T-cell (primary cell): ENCODE measurements around the gene RERE. TPM values are rescaled to one million over a fixed set of nuclear protein-coding genes. Genes with fewer than 3 reads are reported as not detected.

Source experiments
- ATAC-seq, 4 experiments: fragments of 200-7000 bp in 3 of 4; fragments of 150-1000 bp in 1 of 4; cut with Tn5 transposase; replicated peaks in 1 of 4; 1 replicate in 3 of 4; 2 replicates in 1 of 4; pipeline ENCODE4 v1.10.0; 2021; ENCODE audit warnings: moderate library complexity in 3 of 4, mild to moderate bottlenecking in 2 of 4, moderate number of reproducible peaks in 1 of 4
- CTCF ChIA-PET, 2 donors: fragments of 300-600 bp; sonication (Branson Sonifier 250); formaldehyde crosslinking; loops; one replicate each; lab custom pipeline; 2022; ENCODE audit warnings: antibody characterized with exemption in 2 of 2; lab: Charles Lee
- POLR2A ChIA-PET, 2 donors: fragments of 300-600 bp; sonication (Branson Sonifier 250); formaldehyde crosslinking; loops; one replicate each; lab custom pipeline; 2022; ENCODE audit warnings: antibody characterized with exemption in 2 of 2; lab: Charles Lee
- DNase-seq, 35 experiments: peaks; one replicate each; pipeline versions ENCODE4 v3.0.0 to v3.0.0-alpha.2; 2013 to 2023
- H3K27ac ChIP-seq: one replicate; pipeline ENCODE4 v1.5.1; 2013; ENCODE audit warnings: low read length
- H3K27me3 ChIP-seq, 2 experiments: replicated peaks in 1 of 2; 1 replicate in 1 of 2; 2 replicates in 1 of 2; pipeline versions ENCODE4 v1.6.1 to v1.7.0; 2013; ENCODE audit warnings: low read length in 1 of 2, mixed read lengths in 1 of 2; ENCODE audit not compliant: control insufficient read depth in 2 of 2, insufficient read depth in 2 of 2; ENCODE audit errors: extremely low read depth in 1 of 2
- H3K36me3 ChIP-seq, 2 donors: 1 replicate in 1 of 2; 2 replicates in 1 of 2; pipeline versions ENCODE4 v1.6.1 to v1.7.0; 2013; ENCODE audit warnings: low read length in 1 of 2; ENCODE audit not compliant: control insufficient read depth in 2 of 2, insufficient read depth in 1 of 2; ENCODE audit errors: extremely low read depth in 1 of 2
- H3K4me1 ChIP-seq, 2 experiments: 1 replicate in 1 of 2; 2 replicates in 1 of 2; pipeline versions ENCODE4 v1.6.1 to v1.7.0; 2013; ENCODE audit warnings: low read length in 2 of 2, mixed read lengths in 1 of 2; ENCODE audit not compliant: insufficient read depth in 2 of 2, control insufficient read depth in 1 of 2; ENCODE audit errors: extremely low read depth in 1 of 2
- H3K4me3 ChIP-seq, 2 donors: 1 replicate in 1 of 2; 2 replicates in 1 of 2; pipeline versions ENCODE4 v1.5.1 to v1.7.0; 2013; ENCODE audit warnings: mild to moderate bottlenecking in 2 of 2, low read length in 1 of 2, moderate library complexity in 1 of 2; ENCODE audit not compliant: control insufficient read depth in 1 of 2; ENCODE audit errors: extremely low read depth in 1 of 2
- H3K9me3 ChIP-seq: 2 replicates; pipeline ENCODE4 v1.7.0; 2013
- H3K27ac Mint-ChIP-seq, 2 donors: one replicate each; pipeline ENCODE4 v1.8.0; 2020 to 2021; ENCODE audit warnings: mild to moderate bottlenecking in 2 of 2, mixed read lengths in 2 of 2
- H3K27me3 Mint-ChIP-seq, 2 donors: one replicate each; pipeline ENCODE4 v1.8.0; 2021 to 2022; ENCODE audit warnings: mixed read lengths in 2 of 2
- H3K36me3 Mint-ChIP-seq: one replicate; pipeline ENCODE4 v1.8.0; 2021; ENCODE audit warnings: mixed read lengths
- H3K4me1 Mint-ChIP-seq, 3 donors: one replicate each; pipeline ENCODE4 v1.8.0; 2020 to 2022; ENCODE audit warnings: mixed read lengths in 3 of 3, mild to moderate bottlenecking in 1 of 3
- H3K4me3 Mint-ChIP-seq, 3 donors: one replicate each; pipeline ENCODE4 v1.8.0; 2020 to 2022; ENCODE audit warnings: mild to moderate bottlenecking in 3 of 3, mixed read lengths in 3 of 3, moderate library complexity in 3 of 3
- H3K9me3 Mint-ChIP-seq, 3 donors: one replicate each; pipeline ENCODE4 v1.8.0; 2020 to 2022; ENCODE audit warnings: mixed read lengths in 3 of 3
- WGBS: methylation state at CpG from one replicate; pipeline ENCODE4 v1.1.5; 2013; ENCODE audit warnings: missing lambda C conversion rate; ENCODE audit not compliant: insufficient coverage; 5-methylcytosine and 5-hydroxymethylcytosine counted together
- total RNA-seq, 35 experiments: library from RNA in 6 of 35; stranded (reverse) in 6 of 35; fragments of 120-200 nt in 1 of 35; gene quantifications; one replicate each; pipeline versions ENCODE4 v1.2.1 to v1.2.4 and lab custom pipeline; 2013 to 2026

The RERE gene
- total RNA-seq, 5 donors from 2014 or later (not counting 1 experiment from before 2014, with no cell fraction given), result 85.1 to 116 (median 103) TPM

DNA sequence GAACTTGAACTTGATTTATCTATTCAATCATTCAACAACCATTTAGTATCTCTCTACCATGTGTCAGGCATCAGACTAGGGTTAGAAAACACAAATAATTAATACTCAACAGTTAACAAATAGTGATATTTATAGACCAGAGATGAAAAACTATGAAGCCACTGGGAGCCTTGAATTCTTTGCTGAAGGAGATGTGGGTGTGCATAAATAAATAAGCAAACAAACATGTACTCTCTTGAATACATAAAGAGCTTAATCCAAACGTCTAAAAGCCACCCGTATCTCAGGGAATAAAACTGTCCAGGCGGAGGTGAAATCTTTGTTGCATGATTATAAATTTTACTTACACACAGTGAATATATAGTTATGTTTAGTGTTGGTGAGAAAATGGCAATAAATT lies 333.9 kb downstream of the RERE start:
- Mint-ChIP-seq H3K36me3 (peaks cover 14% of the 10 kb centered on the region), H3K9me3 (no peaks in the 10 kb centered on the region), H3K27me3 (no peaks in the 10 kb centered on the region), H3K27ac (no peak overlapping the region), H3K4me1 (peaks cover 1 to 11% (median 3%) of the 10 kb centered on the region in 3 donors), H3K4me3 (no peak overlapping the region)
- DNase-seq (no peak), ATAC-seq (no peak)
- no CpG with 5 or more reads among the region's 3 CpGs for WGBS
- ChIA-PET POLR2A (interaction anchor here in 1 of 2 donors (0.6 kb wide), 1 partner anchor 86 kb away, joined by 4 read pairs; no protein-coding TSS in a partner anchor), CTCF (interaction anchor here in 1 of 2 donors (0.7 kb wide), 1 partner anchor 292 kb away, joined by 3 read pairs; no protein-coding TSS in a partner anchor)
- no peaks in the 10 kb centered on the region for H3K9me3 ChIP-seq
- no peaks in the 10 kb centered on the region for H3K36me3 ChIP-seq
- no peak overlapping the region for H3K27ac ChIP-seq
- H3K27me3 ChIP-seq, result no peaks in the 10 kb centered on the region
- H3K4me1 ChIP-seq, result no peaks in the 10 kb centered on the region
- no peak overlapping the region for H3K4me3 ChIP-seq

- no peak overlapping the region for H3K27ac Mint-ChIP-seq
- ChIA-PET CTCF (interaction anchor here (0.6 to 1.2 kb wide), 6 partner anchors 10 to 1853 kb away, joined by 3 to 6 read pairs (median 5); no protein-coding TSS in a partner anchor), POLR2A (interaction anchor here in 1 of 2 donors (0.7 kb wide), 1 partner anchor 31 kb away, joined by 8 read pairs; no protein-coding TSS in a partner anchor)
Observed at GRCh38 chr1:8482979-8483381, 334.5 kb downstream of the RERE start.

GRCh38 chr1:8481650-8482380 lies 335.6 kb downstream of the RERE start:
- Histone ChIP-seq H3K36me3 (no peaks in the 10 kb centered on the region), H3K27me3 (no peaks in the 10 kb centered on the region), H3K9me3 (no peaks in the 10 kb centered on the region), H3K27ac (no peak overlapping the region), H3K4me1 (no peaks in the 10 kb centered on the region), H3K4me3 (no peak overlapping the region)
- Mint-ChIP-seq H3K4me1 (peaks cover 15 to 19% (median 16%) of the 10 kb centered on the region in 3 donors), H3K9me3 (no peaks in the 10 kb centered on the region), H3K36me3 (peaks cover 18% of the 10 kb centered on the region), H3K27me3 (no peaks in the 10 kb centered on the region), H3K27ac (no peak overlapping the region), H3K4me3 (no peak overlapping the region)
- CTCF ChIA-PET, result interaction anchor here in 1 of 2 donors (0.7 to 1.2 kb wide), 3 partner anchors 8 to 1765 kb away, joined by 5 to 6 read pairs (median 5); no protein-coding TSS in a partner anchor
- ATAC-seq, result no peak
- no CpG with 5 or more reads among the region's 2 CpGs for WGBS
- POLR2A ChIA-PET, result interaction anchor here in 1 of 2 donors (0.5 kb wide), 1 partner anchor 127 kb away, joined by 4 read pairs; no protein-coding TSS in a partner anchor
- no peak for DNase-seq

More at GRCh38 chr1:8482979-8483381, 334.5 kb downstream of the RERE start:
- ATAC-seq (no peak), DNase-seq (no peak)
- Histone ChIP-seq H3K27ac (no peak overlapping the region), H3K4me1 (no peaks in the 10 kb centered on the region), H3K27me3 (no peaks in the 10 kb centered on the region), H3K4me3 (no peak overlapping the region), H3K36me3 (no peaks in the 10 kb centered on the region), H3K9me3 (no peaks in the 10 kb centered on the region)
- peaks cover 17% of the 10 kb centered on the region for H3K36me3 Mint-ChIP-seq
- no peaks in the 10 kb centered on the region for H3K9me3 Mint-ChIP-seq
- no peaks in the 10 kb centered on the region for H3K27me3 Mint-ChIP-seq
- peaks cover 7 to 16% (median 8%) of the 10 kb centered on the region in 3 donors for H3K4me1 Mint-ChIP-seq
- no CpG with 5 or more reads among the region's 2 CpGs for WGBS
- no peak overlapping the region for H3K4me3 Mint-ChIP-seq

- Histone ChIP-seq H3K27me3 (no peaks in the 10 kb centered on the region), H3K27ac (no peak overlapping the region), H3K9me3 (no peaks in the 10 kb centered on the region), H3K4me3 (no peak overlapping the region), H3K4me1 (no peaks in the 10 kb centered on the region), H3K36me3 (no peaks in the 10 kb centered on the region)
- POLR2A ChIA-PET, result interaction anchor here in 1 of 2 donors (0.6 to 1.0 kb wide), 2 partner anchors 12 to 14 kb away, joined by 3 read pairs; no protein-coding TSS in a partner anchor
- Mint-ChIP-seq H3K27ac (no peak overlapping the region), H3K4me3 (no peak overlapping the region), H3K4me1 (peaks cover 13 to 35% (median 21%) of the 10 kb centered on the region in 3 donors), H3K36me3 (peaks cover 9% of the 10 kb centered on the region), H3K27me3 (no peaks in the 10 kb centered on the region), H3K9me3 (no peaks in the 10 kb centered on the region)
- ATAC-seq (no peak), DNase-seq (no peak)
- CTCF ChIA-PET, result interaction anchor here in 1 of 2 donors (0.6 to 0.8 kb wide), 2 partner anchors 14 to 297 kb away, joined by 3 read pairs; no protein-coding TSS in a partner anchor
Observed at GRCh38 chr1:8478566-8478965, 338.9 kb downstream of the RERE start.

DNA sequence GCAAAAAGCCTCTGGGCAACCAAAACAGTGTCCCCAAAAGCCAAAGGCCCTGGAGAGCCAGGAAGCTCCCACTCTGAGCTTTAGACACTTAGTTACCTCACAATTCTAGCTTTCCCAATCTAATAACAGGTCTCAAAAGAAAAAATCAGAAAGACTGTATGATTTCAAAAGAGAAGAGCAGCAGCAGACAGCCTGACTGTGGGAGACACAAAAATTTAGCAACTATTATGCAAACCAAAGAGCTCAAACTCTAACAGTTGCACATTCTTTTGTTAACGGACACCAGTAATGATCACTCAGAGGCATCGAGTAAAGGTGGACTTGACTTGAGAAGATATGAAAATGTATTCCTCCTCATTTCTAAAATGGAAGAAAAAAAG lies 339.5 kb downstream of the RERE start:
- no peaks in the 10 kb centered on the region for H3K9me3 Mint-ChIP-seq
- peaks cover 5% of the 10 kb centered on the region for H3K36me3 Mint-ChIP-seq
- CTCF ChIA-PET, result interaction anchor here in 1 of 2 donors (0.6 kb wide), 1 partner anchor 47 kb away, joined by 5 read pairs; no protein-coding TSS in a partner anchor
- H3K27ac ChIP-seq, result no peak overlapping the region
- H3K4me3 ChIP-seq, result no peak overlapping the region
- H3K27me3 Mint-ChIP-seq, result no peaks in the 10 kb centered on the region
- H3K4me1 Mint-ChIP-seq, result peaks cover 19 to 41% (median 26%) of the 10 kb centered on the region in 3 donors
- no peaks in the 10 kb centered on the region for H3K9me3 ChIP-seq
- H3K4me3 Mint-ChIP-seq, result no peak overlapping the region
- WGBS, result no CpG with 5 or more reads among the region's 2 CpGs
- H3K36me3 ChIP-seq, result no peaks in the 10 kb centered on the region
- no peaks in the 10 kb centered on the region for H3K27me3 ChIP-seq
- peaks cover 3 to 4% of the 10 kb centered on the region in 2 experiments for H3K4me1 ChIP-seq
- POLR2A ChIA-PET, result no interaction called here
- ATAC-seq (no peak), DNase-seq (no peak)
- H3K27ac Mint-ChIP-seq, result peak overlapping the region in 1 of 2 donors; percentile 49

GRCh38 chr1:8477166-8477982 lies 340.1 kb downstream of the RERE start:
- peak overlapping the region in 1 of 2 donors; percentile 16 for H3K27ac Mint-ChIP-seq
- no peaks in the 10 kb centered on the region for H3K36me3 ChIP-seq
- peaks cover 3% of the 10 kb centered on the region for H3K36me3 Mint-ChIP-seq
- H3K4me1 Mint-ChIP-seq, result peaks cover 25 to 47% (median 32%) of the 10 kb centered on the region in 3 donors
- H3K4me3 Mint-ChIP-seq, result no peak overlapping the region
- H3K9me3 Mint-ChIP-seq, result no peaks in the 10 kb centered on the region
- no peak overlapping the region for H3K27ac ChIP-seq
- WGBS, result 61% methylated on average over 4 of the region's 9 CpGs
- ATAC-seq (no peak), DNase-seq (no peak)
- ChIA-PET CTCF (interaction anchor here in 1 of 2 donors (0.6 kb wide), 1 partner anchor 46 kb away, joined by 5 read pairs; no protein-coding TSS in a partner anchor), POLR2A (no interaction called here)
- H3K4me1 ChIP-seq, result peaks cover 7 to 8% of the 10 kb centered on the region in 2 experiments
- H3K9me3 ChIP-seq, result no peaks in the 10 kb centered on the region
- H3K27me3 ChIP-seq, result no peaks in the 10 kb centered on the region
- no peaks in the 10 kb centered on the region for H3K27me3 Mint-ChIP-seq
- no peak overlapping the region for H3K4me3 ChIP-seq
